ENCODE data around the gene WDR86.

Gene WDR86

GRCh38 chr7:151406051-151406875, 3.6 kb downstream of the WDR86 start:
- DNase-seq (ENCODE audit: low spot score) = no peak

GRCh38 chr7:151405588-151405987, 4.2 kb downstream of the WDR86 start:
- no peak for DNase-seq (ENCODE audit: low spot score)

- no peak for DNase-seq (ENCODE audit: low spot score)
Measured at GRCh38 chr7:151405056-151405455, 4.8 kb downstream of the WDR86 start.

- no peak for DNase-seq (ENCODE audit: low spot score)
Measured at GRCh38 chr7:151404216-151405011, 5.4 kb downstream of the WDR86 start.

GRCh38 chr7:151403764-151404163, 6.1 kb downstream of the WDR86 start:
- DNase-seq (ENCODE audit: low spot score) = no peak

GRCh38 chr7:151402029-151402835, 7.6 kb downstream of the WDR86 start:
- no peak for DNase-seq (ENCODE audit: low spot score)

- DNase-seq (ENCODE audit: low spot score) = no peak
Measured at GRCh38 chr7:151400626-151401315, 9.1 kb downstream of the WDR86 start.

- DNase-seq (ENCODE audit: low spot score) = no peak
Measured at GRCh38 chr7:151399906-151400305, 9.9 kb downstream of the WDR86 start.

- no peak for DNase-seq (ENCODE audit: low spot score)
Measured at GRCh38 chr7:151399305-151399601, 10.6 kb downstream of the WDR86 start.

- no peak for DNase-seq (ENCODE audit: low spot score)
Measured at GRCh38 chr7:151398446-151399304, 11.2 kb downstream of the WDR86 start.

- DNase-seq (ENCODE audit: low spot score) = no peak
Measured at GRCh38 chr7:151397026-151397425, 12.8 kb downstream of the WDR86 start.

GRCh38 chr7:151396328-151396970, 13.4 kb downstream of the WDR86 start:
- no peak for DNase-seq (ENCODE audit: low spot score)

GRCh38 chr7:151395036-151395367, 14.8 kb downstream of the WDR86 start:
- no peak for DNase-seq (ENCODE audit: low spot score)

- no peak for DNase-seq (ENCODE audit: low spot score)
Measured at GRCh38 chr7:151394076-151395035, 15.5 kb downstream of the WDR86 start.

- DNase-seq (ENCODE audit: low spot score) = no peak
Measured at GRCh38 chr7:151393031-151393977, 16.5 kb downstream of the WDR86 start.

- no peak for DNase-seq (ENCODE audit: low spot score)
Measured at GRCh38 chr7:151392426-151392825, 17.4 kb downstream of the WDR86 start.

GRCh38 chr7:151392002-151392401, 17.8 kb downstream of the WDR86 start:
- DNase-seq (ENCODE audit: low spot score) = no peak

- no peak for DNase-seq (ENCODE audit: low spot score)
Measured at GRCh38 chr7:151391358-151391730, 18.5 kb downstream of the WDR86 start.
